ENCODE measurements around the gene TMEM181.
"Not testable (repeated sequence)": the region's sequence is repeated elsewhere in the genome, so short reads cannot be mapped to it uniquely, and the experiment has no call there.

Gene TMEM181

DNA sequence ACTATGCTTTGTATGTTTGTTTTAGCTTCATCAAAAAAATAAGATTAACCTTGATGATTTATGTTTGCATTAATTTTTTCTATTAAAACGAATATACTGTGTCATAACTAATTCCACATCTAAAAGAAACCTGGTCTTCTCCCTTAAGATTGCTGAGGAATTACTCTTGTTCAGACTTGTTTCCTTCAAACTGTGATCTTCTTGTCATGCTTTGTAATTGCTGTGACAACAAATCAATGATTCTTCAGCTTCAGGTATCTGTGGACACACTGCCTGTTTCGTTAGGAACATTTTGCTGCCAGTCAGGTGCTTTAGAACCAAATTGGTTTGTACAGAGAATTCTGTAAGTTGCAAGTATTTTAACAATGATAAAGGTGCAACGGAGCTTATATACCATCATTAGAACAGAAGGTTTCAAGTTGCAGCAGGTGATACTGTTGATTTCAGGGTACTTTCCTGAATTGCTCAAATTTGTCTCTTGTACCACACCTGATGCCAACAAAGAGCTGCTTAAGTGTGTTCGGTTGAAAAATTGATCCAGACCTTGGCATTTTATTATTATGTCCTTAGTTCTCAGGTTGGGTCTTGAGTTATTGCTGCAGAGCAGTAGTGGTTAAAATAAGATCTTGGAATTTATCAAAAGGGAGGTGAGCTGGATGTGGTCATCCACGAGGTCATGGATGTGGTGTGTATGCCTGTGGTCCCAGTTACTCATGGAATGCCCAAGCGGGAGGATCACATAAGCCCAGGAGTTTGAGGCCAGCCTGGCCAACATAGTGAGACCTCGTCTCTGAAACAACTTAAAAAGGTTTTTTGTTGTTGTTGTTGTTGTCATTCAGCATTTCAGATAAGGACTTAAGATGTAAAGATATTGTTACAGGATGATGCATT, 109.5 kb downstream of the TMEM181 start:
- no peaks in the 10 kb centered on the region for H3K27me3 ChIP-seq (ENCODE audit: low read length)
- H3K9ac ChIP-seq (ENCODE audit: low read length), result no peak overlapping the region
- no peaks in the 10 kb centered on the region for H3K9me2 ChIP-seq (replicated peaks; ENCODE audit: insufficient read depth, low read length)
- H3F3A ChIP-seq (ENCODE audit: insufficient read depth), result no peaks in the 10 kb centered on the region
- TF ChIP-seq, protein P1, sequence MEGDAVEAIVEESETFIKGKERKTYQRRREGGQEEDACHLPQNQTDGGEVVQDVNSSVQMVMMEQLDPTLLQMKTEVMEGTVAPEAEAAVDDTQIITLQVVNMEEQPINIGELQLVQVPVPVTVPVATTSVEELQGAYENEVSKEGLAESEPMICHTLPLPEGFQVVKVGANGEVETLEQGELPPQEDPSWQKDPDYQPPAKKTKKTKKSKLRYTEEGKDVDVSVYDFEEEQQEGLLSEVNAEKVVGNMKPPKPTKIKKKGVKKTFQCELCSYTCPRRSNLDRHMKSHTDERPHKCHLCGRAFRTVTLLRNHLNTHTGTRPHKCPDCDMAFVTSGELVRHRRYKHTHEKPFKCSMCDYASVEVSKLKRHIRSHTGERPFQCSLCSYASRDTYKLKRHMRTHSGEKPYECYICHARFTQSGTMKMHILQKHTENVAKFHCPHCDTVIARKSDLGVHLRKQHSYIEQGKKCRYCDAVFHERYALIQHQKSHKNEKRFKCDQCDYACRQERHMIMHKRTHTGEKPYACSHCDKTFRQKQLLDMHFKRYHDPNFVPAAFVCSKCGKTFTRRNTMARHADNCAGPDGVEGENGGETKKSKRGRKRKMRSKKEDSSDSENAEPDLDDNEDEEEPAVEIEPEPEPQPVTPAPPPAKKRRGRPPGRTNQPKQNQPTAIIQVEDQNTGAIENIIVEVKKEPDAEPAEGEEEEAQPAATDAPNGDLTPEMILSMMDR (IDR thresholded peaks at IDR 0.05; ENCODE audit: insufficient read depth, low read length, poor library complexity, severe bottlenecking), result no peak
- no peak for TF ChIP-seq EZH2phosphoT487 (conservative IDR thresholded peaks at IDR 0.05; ENCODE audit: low read length)
- H3K4me2 ChIP-seq (ENCODE audit: low read depth, low read length, poor library complexity, severe bottlenecking), result no peak overlapping the region
- H3K79me2 ChIP-seq (ENCODE audit: insufficient read depth, low read length), result no peaks in the 10 kb centered on the region
- H4K20me1 ChIP-seq (ENCODE audit: low read depth, low read length), result no peaks in the 10 kb centered on the region
- H3K9me3 ChIP-seq (ENCODE audit: insufficient read depth, low read length), result no peaks in the 10 kb centered on the region
- H3K36me3 ChIP-seq (ENCODE audit: low read length), result no peaks in the 10 kb centered on the region
- H3K27ac ChIP-seq (ENCODE audit: low read depth, low read length), result no peak overlapping the region
- H3K4me3 ChIP-seq (ENCODE audit: insufficient read depth, low read length, poor library complexity, severe bottlenecking), result no peak overlapping the region
- no peak overlapping the region for H2AFZ ChIP-seq (ENCODE audit: low read depth, low read length, severe bottlenecking)

DNA sequence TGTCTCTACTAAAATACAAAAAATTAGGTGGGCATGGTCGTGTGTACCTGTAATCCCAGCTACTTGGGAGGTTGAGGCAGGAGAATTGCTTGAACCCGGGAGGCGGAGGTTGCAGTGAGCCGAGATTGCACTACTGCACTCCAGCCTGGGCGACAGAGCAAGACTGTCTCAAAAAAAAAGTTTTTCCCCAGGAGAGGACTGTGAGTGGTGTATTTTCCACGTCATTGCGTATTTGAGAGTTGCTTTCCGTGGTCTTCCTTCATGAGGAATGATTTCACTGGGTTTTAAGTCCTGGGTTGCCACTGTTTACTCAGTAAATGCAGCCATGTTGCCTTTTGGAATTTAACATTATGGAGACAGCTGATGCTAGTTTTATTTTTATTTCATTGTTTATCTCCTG, 112.2 kb downstream of the TMEM181 start:
- H4K20me1 ChIP-seq (ENCODE audit: low read depth, low read length); H3K4me3 ChIP-seq (ENCODE audit: insufficient read depth, low read length, poor library complexity, severe bottlenecking); H3K9me3 ChIP-seq (ENCODE audit: insufficient read depth, low read length); H3K27ac ChIP-seq (ENCODE audit: low read depth, low read length); H2AFZ ChIP-seq (ENCODE audit: low read depth, low read length, severe bottlenecking); H3K9ac ChIP-seq (ENCODE audit: low read length); H3K4me2 ChIP-seq (ENCODE audit: low read depth, low read length, poor library complexity, severe bottlenecking); H3K79me2 ChIP-seq (ENCODE audit: insufficient read depth, low read length); H3K27me3 ChIP-seq (ENCODE audit: low read length); H3K9me2 ChIP-seq (replicated peaks; ENCODE audit: insufficient read depth, low read length); H3F3A ChIP-seq (ENCODE audit: insufficient read depth); H3K36me3 ChIP-seq (ENCODE audit: low read length): not testable (repeated sequence)

DNA sequence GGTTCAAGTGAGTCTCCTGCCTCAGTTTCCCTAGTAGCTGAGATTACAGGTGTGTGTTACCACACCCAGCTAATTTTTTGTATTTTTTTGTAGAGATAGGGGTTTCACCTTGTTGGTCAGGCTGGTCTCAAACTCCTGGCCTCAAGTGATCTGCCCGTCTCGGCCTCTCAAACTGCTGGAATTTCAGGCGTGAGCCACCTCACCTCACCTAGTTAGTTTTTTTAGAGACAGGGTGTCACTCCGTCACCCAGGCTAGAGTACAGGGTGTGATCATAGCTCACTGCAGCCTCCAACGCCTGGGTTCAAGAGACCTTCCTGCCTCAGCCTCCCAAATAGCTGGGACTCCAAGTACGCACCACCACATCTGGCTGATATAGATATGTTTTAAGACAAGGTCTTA, 112.8 kb downstream of the TMEM181 start:
- Histone ChIP-seq H3K4me2 (ENCODE audit: low read depth, low read length, poor library complexity, severe bottlenecking) (no peak overlapping the region), H3K79me2 (ENCODE audit: insufficient read depth, low read length) (no peaks in the 10 kb centered on the region), H3K9me3 (ENCODE audit: insufficient read depth, low read length) (no peaks in the 10 kb centered on the region), H3K4me3 (ENCODE audit: insufficient read depth, low read length, poor library complexity, severe bottlenecking) (no peak overlapping the region), H3K9me2 (replicated peaks; ENCODE audit: insufficient read depth, low read length) (no peaks in the 10 kb centered on the region), H2AFZ (ENCODE audit: low read depth, low read length, severe bottlenecking) (no peak overlapping the region), H4K20me1 (ENCODE audit: low read depth, low read length) (no peaks in the 10 kb centered on the region), H3K9ac (ENCODE audit: low read length) (no peak overlapping the region), H3K27ac (ENCODE audit: low read depth, low read length) (no peak overlapping the region), H3K27me3 (ENCODE audit: low read length) (no peaks in the 10 kb centered on the region), H3K36me3 (ENCODE audit: low read length) (no peaks in the 10 kb centered on the region), H3F3A (ENCODE audit: insufficient read depth) (no peaks in the 10 kb centered on the region)
- TF ChIP-seq, protein P1 (IDR thresholded peaks at IDR 0.05; ENCODE audit: insufficient read depth, low read length, poor library complexity, severe bottlenecking), result no peak
- TF ChIP-seq EZH2phosphoT487 (conservative IDR thresholded peaks at IDR 0.05; ENCODE audit: low read length), result no peak

DNA sequence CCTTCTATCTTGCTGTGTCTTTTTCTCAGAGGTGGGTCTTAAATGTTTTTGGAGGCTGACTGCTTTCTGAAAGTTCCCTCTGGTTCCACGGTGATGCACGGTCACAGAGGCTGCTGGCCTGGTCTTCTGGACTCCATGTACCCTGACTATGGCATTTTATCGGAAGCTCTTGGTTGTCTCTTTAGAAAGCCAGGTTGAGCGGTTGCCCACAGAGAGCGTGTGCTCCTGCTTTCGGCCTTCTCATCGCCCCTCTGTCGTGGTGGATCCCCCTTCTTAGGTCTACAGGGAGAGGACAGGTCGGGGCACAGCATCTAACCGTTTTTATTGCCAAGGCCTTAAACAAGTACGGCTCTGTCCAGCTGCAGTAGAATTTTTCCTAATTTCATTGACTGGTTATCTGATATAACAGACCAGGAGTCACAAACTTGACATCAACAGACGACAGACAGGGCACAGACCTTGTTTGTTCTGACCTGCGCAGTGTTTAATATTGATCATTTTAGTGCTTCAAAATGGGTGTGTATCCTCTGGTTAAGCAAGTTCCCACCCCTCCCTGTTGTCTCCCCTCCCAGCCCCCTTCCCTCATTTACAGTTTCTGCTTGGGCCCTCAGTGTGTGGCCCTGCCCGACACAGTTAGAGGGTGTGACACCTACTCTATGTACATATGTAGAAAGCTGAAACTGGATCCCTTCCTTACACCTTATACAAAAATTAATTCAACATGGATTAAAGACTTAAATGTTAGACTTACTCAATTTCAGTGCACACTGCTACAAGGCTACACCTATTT, 114.6 kb downstream of the TMEM181 start:
- no peak overlapping the region for H2AFZ ChIP-seq (ENCODE audit: low read depth, low read length, severe bottlenecking)
- no peak overlapping the region for H3K4me2 ChIP-seq (ENCODE audit: low read depth, low read length, poor library complexity, severe bottlenecking)
- H3F3A ChIP-seq (ENCODE audit: insufficient read depth), result no peaks in the 10 kb centered on the region
- H3K27me3 ChIP-seq (ENCODE audit: low read length), result no peaks in the 10 kb centered on the region
- no peak overlapping the region for H3K27ac ChIP-seq (ENCODE audit: low read depth, low read length)
- no peak overlapping the region for H3K4me3 ChIP-seq (ENCODE audit: insufficient read depth, low read length, poor library complexity, severe bottlenecking)
- H3K9me3 ChIP-seq (ENCODE audit: insufficient read depth, low read length), result no peaks in the 10 kb centered on the region
- no peaks in the 10 kb centered on the region for H3K9me2 ChIP-seq (replicated peaks; ENCODE audit: insufficient read depth, low read length)
- H4K20me1 ChIP-seq (ENCODE audit: low read depth, low read length), result no peaks in the 10 kb centered on the region
- TF ChIP-seq, protein P1 (IDR thresholded peaks at IDR 0.05; ENCODE audit: insufficient read depth, low read length, poor library complexity, severe bottlenecking), result no peak
- no peak for TF ChIP-seq EZH2phosphoT487 (conservative IDR thresholded peaks at IDR 0.05; ENCODE audit: low read length)
- no peak overlapping the region for H3K9ac ChIP-seq (ENCODE audit: low read length)
- H3K36me3 ChIP-seq (ENCODE audit: low read length), result no peaks in the 10 kb centered on the region
- no peaks in the 10 kb centered on the region for H3K79me2 ChIP-seq (ENCODE audit: insufficient read depth, low read length)

DNA sequence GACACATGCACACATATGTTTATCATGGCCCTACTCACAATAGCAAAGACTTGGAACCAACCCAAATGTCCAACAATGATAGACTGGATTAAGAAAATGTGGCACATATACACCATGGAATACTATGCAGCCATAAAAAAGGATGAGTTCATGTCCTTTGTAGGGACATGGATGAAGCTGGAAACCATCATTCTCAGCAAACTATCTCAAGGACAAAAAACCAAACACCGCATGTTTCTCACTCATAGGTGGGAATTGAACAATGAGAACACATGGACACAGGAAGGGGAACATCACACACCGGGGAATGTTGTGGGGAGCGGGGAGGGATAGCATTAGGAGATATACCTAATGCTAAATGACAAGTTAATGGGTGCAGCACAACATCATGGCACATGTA, 117.2 kb downstream of the TMEM181 start:
- H3F3A ChIP-seq (ENCODE audit: insufficient read depth); H4K20me1 ChIP-seq (ENCODE audit: low read depth, low read length); H3K27me3 ChIP-seq (ENCODE audit: low read length); H3K36me3 ChIP-seq (ENCODE audit: low read length); H3K9ac ChIP-seq (ENCODE audit: low read length); H3K4me3 ChIP-seq (ENCODE audit: insufficient read depth, low read length, poor library complexity, severe bottlenecking); H3K9me3 ChIP-seq (ENCODE audit: insufficient read depth, low read length); H3K9me2 ChIP-seq (replicated peaks; ENCODE audit: insufficient read depth, low read length); H2AFZ ChIP-seq (ENCODE audit: low read depth, low read length, severe bottlenecking); H3K27ac ChIP-seq (ENCODE audit: low read depth, low read length); H3K4me2 ChIP-seq (ENCODE audit: low read depth, low read length, poor library complexity, severe bottlenecking); H3K79me2 ChIP-seq (ENCODE audit: insufficient read depth, low read length): not testable (repeated sequence)

Measured in SU-DHL-6 (cell line).